Measurements from ENCODE around the gene NFYA.

- TF ChIP-seq CTCF (conservative IDR thresholded peaks at IDR 0.05; ENCODE audit: low read length), result peak; percentile 77
- TF ChIP-seq EZH2phosphoT487 (IDR thresholded peaks at IDR 0.05; ENCODE audit: borderline replicate concordance, low read depth, low read length), result no peak
Measured at GRCh38 chr6:41092421-41093140, 19.8 kb downstream of the NFYA start.

Measured in OCI-LY7 (cell line).